ENCODE measurements around the gene LAMC1. TPM values are rescaled to one million over a fixed set of nuclear protein-coding genes. Genes with fewer than 3 reads are reported as not detected.

LAMC1 gene
- total and polyA plus RNA-seq, 2 experiments from 2014 or later, result 18.4 to 116 TPM

DNA sequence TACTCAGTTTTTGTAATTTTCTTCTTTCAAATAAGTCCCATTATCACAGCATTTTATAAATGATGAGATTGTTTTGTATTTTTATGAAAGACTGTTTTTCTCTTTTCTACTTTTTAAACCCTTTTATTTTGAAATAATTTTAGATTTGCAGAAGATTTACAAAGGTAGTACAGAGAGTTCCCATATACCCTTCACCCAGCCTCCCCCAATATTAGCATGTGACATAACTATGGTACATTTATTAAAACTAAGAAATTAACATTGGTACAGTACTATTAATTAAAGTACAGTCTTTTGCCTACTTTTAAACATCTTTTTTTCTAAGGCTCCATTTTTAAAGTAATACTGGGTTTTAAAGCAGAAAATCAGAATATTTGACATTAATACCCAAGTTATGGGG lies 127.2 kb downstream of the LAMC1 start:
- no peaks in the 10 kb centered on the region for H3K9me2 ChIP-seq (ENCODE audit: insufficient read depth)
- DNase-seq (ENCODE audit: low spot score), result no peak
- H3K36me3 Mint-ChIP-seq (ENCODE audit: low read depth), result no peaks in the 10 kb centered on the region
- H3K4me1 ChIP-seq (ENCODE audit: insufficient read depth), result no peaks in the 10 kb centered on the region
- H3K4me1 Mint-ChIP-seq, result peaks cover 2% of the 10 kb centered on the region; the same call in 1 of the 3 replicates
- H3F3A ChIP-seq (replicated peaks; ENCODE audit: low read depth), result no peaks in the 10 kb centered on the region
- no peak overlapping the region for H2AFZ ChIP-seq
- H3K9me3 Mint-ChIP-seq, result no peaks in the 10 kb centered on the region
- no peaks in the 10 kb centered on the region for H3K36me3 ChIP-seq (ENCODE audit: insufficient read depth)
- no peak for TF ChIP-seq NANOG (IDR thresholded peaks at IDR 0.05; ENCODE audit: borderline replicate concordance)
- TF ChIP-seq, protein P1, sequence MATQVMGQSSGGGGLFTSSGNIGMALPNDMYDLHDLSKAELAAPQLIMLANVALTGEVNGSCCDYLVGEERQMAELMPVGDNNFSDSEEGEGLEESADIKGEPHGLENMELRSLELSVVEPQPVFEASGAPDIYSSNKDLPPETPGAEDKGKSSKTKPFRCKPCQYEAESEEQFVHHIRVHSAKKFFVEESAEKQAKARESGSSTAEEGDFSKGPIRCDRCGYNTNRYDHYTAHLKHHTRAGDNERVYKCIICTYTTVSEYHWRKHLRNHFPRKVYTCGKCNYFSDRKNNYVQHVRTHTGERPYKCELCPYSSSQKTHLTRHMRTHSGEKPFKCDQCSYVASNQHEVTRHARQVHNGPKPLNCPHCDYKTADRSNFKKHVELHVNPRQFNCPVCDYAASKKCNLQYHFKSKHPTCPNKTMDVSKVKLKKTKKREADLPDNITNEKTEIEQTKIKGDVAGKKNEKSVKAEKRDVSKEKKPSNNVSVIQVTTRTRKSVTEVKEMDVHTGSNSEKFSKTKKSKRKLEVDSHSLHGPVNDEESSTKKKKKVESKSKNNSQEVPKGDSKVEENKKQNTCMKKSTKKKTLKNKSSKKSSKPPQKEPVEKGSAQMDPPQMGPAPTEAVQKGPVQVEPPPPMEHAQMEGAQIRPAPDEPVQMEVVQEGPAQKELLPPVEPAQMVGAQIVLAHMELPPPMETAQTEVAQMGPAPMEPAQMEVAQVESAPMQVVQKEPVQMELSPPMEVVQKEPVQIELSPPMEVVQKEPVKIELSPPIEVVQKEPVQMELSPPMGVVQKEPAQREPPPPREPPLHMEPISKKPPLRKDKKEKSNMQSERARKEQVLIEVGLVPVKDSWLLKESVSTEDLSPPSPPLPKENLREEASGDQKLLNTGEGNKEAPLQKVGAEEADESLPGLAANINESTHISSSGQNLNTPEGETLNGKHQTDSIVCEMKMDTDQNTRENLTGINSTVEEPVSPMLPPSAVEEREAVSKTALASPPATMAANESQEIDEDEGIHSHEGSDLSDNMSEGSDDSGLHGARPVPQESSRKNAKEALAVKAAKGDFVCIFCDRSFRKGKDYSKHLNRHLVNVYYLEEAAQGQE (IDR thresholded peaks at IDR 0.05; ENCODE audit: unreplicated experiment), result no peak
- TF ChIP-seq EZH2 (IDR thresholded peaks at IDR 0.05; ENCODE audit: low read depth, unreplicated experiment), result no peak
- TF ChIP-seq, protein P2, sequence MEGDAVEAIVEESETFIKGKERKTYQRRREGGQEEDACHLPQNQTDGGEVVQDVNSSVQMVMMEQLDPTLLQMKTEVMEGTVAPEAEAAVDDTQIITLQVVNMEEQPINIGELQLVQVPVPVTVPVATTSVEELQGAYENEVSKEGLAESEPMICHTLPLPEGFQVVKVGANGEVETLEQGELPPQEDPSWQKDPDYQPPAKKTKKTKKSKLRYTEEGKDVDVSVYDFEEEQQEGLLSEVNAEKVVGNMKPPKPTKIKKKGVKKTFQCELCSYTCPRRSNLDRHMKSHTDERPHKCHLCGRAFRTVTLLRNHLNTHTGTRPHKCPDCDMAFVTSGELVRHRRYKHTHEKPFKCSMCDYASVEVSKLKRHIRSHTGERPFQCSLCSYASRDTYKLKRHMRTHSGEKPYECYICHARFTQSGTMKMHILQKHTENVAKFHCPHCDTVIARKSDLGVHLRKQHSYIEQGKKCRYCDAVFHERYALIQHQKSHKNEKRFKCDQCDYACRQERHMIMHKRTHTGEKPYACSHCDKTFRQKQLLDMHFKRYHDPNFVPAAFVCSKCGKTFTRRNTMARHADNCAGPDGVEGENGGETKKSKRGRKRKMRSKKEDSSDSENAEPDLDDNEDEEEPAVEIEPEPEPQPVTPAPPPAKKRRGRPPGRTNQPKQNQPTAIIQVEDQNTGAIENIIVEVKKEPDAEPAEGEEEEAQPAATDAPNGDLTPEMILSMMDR (conservative IDR thresholded peaks at IDR 0.05; ENCODE audit: low read depth in 2 of 2), result no peak
- no peak for TF ChIP-seq ZNF331 (CRISPR knock-in tag; IDR thresholded peaks at IDR 0.05; ENCODE audit: low read depth)
- TF ChIP-seq EZH2phosphoT487 (IDR thresholded peaks at IDR 0.05; ENCODE audit: unreplicated experiment), result no peak
- TF ChIP-seq, protein P3, sequence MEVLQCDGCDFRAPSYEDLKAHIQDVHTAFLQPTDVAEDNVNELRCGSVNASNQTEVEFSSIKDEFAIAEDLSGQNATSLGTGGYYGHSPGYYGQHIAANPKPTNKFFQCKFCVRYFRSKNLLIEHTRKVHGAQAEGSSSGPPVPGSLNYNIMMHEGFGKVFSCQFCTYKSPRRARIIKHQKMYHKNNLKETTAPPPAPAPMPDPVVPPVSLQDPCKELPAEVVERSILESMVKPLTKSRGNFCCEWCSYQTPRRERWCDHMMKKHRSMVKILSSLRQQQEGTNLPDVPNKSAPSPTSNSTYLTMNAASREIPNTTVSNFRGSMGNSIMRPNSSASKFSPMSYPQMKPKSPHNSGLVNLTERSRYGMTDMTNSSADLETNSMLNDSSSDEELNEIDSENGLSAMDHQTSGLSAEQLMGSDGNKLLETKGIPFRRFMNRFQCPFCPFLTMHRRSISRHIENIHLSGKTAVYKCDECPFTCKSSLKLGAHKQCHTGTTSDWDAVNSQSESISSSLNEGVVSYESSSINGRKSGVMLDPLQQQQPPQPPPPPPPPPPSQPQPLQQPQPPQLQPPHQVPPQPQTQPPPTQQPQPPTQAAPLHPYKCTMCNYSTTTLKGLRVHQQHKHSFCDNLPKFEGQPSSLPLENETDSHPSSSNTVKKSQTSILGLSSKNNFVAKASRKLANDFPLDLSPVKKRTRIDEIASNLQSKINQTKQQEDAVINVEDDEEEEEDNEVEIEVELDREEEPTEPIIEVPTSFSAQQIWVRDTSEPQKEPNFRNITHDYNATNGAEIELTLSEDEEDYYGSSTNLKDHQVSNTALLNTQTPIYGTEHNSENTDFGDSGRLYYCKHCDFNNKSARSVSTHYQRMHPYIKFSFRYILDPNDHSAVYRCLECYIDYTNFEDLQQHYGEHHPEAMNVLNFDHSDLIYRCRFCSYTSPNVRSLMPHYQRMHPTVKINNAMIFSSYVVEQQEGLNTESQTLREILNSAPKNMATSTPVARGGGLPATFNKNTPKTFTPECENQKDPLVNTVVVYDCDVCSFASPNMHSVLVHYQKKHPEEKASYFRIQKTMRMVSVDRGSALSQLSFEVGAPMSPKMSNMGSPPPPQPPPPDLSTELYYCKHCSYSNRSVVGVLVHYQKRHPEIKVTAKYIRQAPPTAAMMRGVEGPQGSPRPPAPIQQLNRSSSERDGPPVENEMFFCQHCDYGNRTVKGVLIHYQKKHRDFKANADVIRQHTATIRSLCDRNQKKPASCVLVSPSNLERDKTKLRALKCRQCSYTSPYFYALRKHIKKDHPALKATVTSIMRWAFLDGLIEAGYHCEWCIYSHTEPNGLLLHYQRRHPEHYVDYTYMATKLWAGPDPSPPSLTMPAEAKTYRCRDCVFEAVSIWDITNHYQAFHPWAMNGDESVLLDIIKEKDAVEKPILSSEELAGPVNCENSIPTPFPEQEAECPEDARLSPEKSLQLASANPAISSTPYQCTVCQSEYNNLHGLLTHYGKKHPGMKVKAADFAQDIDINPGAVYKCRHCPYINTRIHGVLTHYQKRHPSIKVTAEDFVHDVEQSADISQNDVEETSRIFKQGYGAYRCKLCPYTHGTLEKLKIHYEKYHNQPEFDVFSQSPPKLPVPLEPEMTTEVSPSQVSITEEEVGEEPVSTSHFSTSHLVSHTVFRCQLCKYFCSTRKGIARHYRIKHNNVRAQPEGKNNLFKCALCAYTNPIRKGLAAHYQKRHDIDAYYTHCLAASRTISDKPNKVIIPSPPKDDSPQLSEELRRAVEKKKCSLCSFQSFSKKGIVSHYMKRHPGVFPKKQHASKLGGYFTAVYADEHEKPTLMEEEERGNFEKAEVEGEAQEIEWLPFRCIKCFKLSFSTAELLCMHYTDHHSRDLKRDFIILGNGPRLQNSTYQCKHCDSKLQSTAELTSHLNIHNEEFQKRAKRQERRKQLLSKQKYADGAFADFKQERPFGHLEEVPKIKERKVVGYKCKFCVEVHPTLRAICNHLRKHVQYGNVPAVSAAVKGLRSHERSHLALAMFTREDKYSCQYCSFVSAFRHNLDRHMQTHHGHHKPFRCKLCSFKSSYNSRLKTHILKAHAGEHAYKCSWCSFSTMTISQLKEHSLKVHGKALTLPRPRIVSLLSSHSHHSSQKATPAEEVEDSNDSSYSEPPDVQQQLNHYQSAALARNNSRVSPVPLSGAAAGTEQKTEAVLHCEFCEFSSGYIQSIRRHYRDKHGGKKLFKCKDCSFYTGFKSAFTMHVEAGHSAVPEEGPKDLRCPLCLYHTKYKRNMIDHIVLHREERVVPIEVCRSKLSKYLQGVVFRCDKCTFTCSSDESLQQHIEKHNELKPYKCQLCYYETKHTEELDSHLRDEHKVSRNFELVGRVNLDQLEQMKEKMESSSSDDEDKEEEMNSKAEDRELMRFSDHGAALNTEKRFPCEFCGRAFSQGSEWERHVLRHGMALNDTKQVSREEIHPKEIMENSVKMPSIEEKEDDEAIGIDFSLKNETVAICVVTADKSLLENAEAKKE (CRISPR knock-in tag; IDR thresholded peaks at IDR 0.05), result no peak
- no peak for TF ChIP-seq JUNB (IDR thresholded peaks at IDR 0.05; ENCODE audit: unreplicated experiment)
- no peak for TF ChIP-seq ZNF114 (CRISPR knock-in tag; IDR thresholded peaks at IDR 0.05)
- no peak for TF ChIP-seq STAT1 (IDR thresholded peaks at IDR 0.05; ENCODE audit: unreplicated experiment)
- TF ChIP-seq, protein P4, sequence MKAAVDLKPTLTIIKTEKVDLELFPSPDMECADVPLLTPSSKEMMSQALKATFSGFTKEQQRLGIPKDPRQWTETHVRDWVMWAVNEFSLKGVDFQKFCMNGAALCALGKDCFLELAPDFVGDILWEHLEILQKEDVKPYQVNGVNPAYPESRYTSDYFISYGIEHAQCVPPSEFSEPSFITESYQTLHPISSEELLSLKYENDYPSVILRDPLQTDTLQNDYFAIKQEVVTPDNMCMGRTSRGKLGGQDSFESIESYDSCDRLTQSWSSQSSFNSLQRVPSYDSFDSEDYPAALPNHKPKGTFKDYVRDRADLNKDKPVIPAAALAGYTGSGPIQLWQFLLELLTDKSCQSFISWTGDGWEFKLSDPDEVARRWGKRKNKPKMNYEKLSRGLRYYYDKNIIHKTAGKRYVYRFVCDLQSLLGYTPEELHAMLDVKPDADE (IDR thresholded peaks at IDR 0.05), result no peak
- TF ChIP-seq POLR2AphosphoS5 (IDR thresholded peaks at IDR 0.05; ENCODE audit: low read depth), result no peak
- TF ChIP-seq CREB1 (CRISPR knock-in tag; IDR thresholded peaks at IDR 0.05; ENCODE audit: low read depth), result no peak
- no peak overlapping the region for H3K4me2 ChIP-seq
- no peak for ATAC-seq
- no peaks in the 10 kb centered on the region for H3K79me2 ChIP-seq (replicated peaks; ENCODE audit: insufficient read depth)
- H3K27ac Mint-ChIP-seq, result no peak overlapping the region
- H3K27me3 ChIP-seq (ENCODE audit: insufficient read depth), result no peaks in the 10 kb centered on the region
- no peak overlapping the region for H3K27ac ChIP-seq (ENCODE audit: low read depth)
- H4K20me1 ChIP-seq (replicated peaks; ENCODE audit: insufficient read depth), result no peaks in the 10 kb centered on the region
- H3K4me3 Mint-ChIP-seq, result no peak overlapping the region; the same call in 2 of the 3 replicates
- H3K4me3 ChIP-seq, result no peak overlapping the region
- H3K27me3 Mint-ChIP-seq (ENCODE audit: insufficient read depth, low read depth, poor library complexity), result no peaks in the 10 kb centered on the region

Data from GM23338 (cell line).